GM21381 (cell line): ENCODE measurements around the gene CACNB4.
"Not testable (repeated sequence)": the region's sequence is repeated elsewhere in the genome, so short reads cannot be mapped to it uniquely, and the experiment has no call there.

Experiments
- ATAC-seq: cut with Tn5 transposase; IDR thresholded peaks from one replicate; pipeline ENCODE4 v1.9.1; 2021; ENCODE audit warnings: mild to moderate bottlenecking, moderate library complexity; ENCODE audit not compliant: unreplicated experiment

The CACNB4 gene

GRCh38 chr2:151907286-151908203, 191.3 kb downstream of the CACNB4 start:
- ATAC-seq = no peak

- peak; percentile 13 for ATAC-seq
Measured at GRCh38 chr2:151906633-151906998, 192.2 kb downstream of the CACNB4 start.

DNA sequence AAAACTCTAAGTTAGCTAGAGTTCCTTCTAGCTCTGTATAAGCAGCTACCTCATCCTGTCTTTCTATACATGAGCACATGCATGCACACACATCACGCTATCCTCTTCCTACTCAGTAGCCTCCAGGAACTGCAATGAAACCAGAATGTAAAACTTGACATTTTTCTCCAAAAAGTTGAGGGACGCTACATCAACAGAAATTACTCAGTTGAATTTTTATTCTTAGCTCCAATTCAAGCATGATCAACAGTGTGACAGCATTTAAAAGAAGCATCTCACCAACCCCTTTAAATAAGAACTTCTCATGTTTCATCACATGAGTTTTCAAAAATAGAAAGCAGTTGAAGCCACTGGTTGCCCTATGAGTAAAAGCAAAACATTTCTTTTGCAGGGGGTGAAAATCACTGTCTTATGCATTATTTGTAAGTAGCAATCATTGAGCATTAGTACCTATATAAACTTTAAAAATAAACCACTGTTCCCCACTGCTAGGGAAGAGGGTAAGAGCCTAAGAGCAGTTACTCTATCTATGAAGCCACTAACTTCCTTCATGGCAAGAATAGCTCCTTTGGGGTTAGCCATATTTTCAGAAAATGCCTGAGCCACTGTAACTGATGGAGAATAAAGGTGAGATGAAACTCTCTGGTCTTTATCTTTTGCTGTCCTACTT, 192.7 kb downstream of the CACNB4 start:
- ATAC-seq = peak; percentile 60

- ATAC-seq = no peak
Measured at GRCh38 chr2:151904807-151905206, 194.0 kb downstream of the CACNB4 start.

GRCh38 chr2:151904021-151904420, 194.8 kb downstream of the CACNB4 start:
- no peak for ATAC-seq

DNA sequence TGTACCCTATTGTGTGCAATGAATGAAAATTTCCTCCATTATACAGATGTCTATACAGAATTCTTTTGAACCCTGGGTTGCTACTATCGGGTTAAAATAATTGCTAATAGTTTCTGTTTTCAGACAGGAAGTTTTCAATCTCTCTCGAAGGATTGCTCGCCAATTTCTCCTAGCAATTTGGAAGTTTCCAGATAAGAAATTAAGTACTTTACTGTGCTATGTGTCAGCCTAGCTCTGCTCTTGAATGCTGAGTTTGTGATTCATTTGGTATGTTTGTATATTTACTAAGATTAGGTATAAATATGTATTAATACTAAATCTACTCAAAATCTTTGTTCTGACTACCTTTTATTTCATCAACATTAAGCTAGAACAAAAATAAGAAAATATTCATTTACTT, 196.0 kb downstream of the CACNB4 start:
- no peak for ATAC-seq

DNA sequence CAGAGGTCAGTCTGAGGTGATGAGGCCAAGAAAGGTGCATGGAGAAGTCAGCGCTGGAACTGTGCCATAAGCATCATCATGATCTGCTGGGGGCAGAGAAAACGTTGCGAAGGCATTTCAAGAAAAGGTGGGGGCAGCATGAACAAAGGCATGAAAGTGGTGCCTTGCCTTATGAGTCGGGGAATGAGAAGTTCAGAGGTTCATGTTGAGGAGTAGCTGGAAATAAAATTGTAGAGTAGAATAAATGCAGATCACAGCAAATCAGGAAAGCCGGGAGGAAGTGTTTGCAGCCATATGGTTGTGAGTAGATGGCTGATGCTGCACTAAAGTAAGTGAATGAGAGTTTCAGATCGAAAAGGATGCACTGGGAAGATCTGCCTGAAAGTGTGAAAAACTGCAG, 198.5 kb downstream of the CACNB4 start:
- ATAC-seq = no peak

GRCh38 chr2:151899156-151899555, 199.7 kb downstream of the CACNB4 start:
- no peak for ATAC-seq

- ATAC-seq = no peak
Measured at GRCh38 chr2:151891566-151892194, 207.2 kb downstream of the CACNB4 start.

DNA sequence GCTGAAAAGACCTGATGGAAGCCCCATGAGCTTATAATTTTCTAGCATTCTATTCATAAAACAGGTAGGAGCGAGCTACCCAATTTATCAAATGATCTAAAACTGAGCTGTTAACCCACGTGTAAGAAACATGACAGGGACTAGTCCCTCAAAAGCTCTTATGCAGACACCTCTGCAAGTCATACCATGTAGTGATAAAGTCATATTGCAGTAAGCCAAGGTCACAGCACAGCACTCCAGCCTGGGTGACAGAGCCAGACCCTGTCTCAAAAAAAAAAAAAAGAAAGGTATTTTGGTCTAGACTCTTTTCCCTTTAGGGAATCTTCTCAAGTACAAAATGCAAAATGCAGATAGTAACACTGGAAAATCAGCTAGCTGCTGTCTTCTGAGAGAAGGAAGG, 211.7 kb downstream of the CACNB4 start:
- no peak for ATAC-seq

- no peak for ATAC-seq
Measured at GRCh38 chr2:151886241-151886640, 212.6 kb downstream of the CACNB4 start.

DNA sequence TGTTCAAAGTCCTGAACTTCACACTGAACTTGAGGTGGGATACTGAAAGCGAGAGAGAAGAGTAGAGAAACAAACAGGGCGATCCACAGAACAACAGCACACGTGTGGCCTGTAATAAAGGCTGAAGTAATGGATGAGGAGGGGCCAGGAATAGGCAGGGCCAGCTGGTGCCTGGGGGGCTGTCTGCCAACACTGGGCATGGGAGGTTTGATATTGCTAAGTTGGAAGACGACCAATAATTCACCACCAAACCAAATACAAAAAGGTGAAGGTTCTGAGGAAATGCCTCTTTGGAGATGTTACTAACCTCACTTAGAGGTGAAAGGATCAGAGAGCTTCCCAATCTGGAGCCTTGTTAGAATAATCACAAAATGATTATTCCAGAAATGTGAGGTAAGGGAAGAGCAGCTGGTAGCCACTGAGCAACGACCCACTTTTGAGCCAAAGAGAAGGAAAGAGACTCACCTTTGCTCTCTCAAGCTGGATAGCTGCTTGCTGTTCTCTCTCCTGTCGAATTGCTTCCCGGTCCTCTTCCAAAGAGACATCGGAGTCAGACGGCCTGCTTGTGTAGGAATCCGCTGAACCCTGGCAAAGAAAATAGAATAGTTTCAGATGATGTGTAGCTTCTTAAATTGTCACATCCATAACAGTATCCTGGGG, 215.9 kb downstream of the CACNB4 start:
- ATAC-seq = no peak

DNA sequence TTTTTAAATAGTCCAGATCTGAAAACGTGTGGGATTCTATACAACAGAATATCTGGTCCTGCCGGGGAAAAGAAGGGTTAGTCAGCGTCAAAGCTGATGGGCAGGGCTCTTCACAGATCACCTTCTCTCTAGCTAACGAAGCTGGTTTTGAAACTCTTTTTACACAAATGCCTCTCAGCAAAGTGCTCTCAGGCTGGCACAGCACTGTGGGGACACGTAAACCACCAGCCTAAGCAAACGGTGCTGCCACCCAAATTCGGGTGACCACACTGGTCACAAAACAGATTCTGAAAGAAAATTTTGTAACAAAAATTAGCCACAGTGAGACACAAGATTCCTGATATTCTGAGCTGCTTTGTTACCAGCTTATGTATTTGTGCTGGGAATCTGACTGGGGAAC, 217.5 kb downstream of the CACNB4 start:
- ATAC-seq = no peak

DNA sequence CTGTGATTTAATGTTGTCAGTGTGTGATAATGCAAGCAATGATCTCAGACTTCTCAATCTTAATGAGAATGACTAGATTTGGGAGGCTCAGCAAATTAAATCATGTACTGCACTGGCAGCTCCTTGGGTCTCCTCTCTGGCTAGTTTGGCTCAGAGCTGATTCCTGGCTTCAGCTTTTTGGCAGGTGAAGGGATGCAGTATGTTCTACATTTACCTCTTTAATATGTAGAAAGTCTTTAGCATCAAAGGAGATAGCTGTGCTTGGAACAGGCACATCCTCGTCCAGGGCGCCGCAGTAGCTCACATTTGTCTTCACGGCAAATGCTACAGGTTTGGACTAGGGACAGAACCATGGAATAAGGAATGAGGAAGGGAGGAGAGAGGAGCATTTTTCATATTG, 218.3 kb downstream of the CACNB4 start:
- no peak for ATAC-seq

GRCh38 chr2:151878655-151879563, 219.9 kb downstream of the CACNB4 start:
- peak; percentile 54 for ATAC-seq

- ATAC-seq = no peak
Measured at GRCh38 chr2:151878204-151878603, 220.6 kb downstream of the CACNB4 start.

DNA sequence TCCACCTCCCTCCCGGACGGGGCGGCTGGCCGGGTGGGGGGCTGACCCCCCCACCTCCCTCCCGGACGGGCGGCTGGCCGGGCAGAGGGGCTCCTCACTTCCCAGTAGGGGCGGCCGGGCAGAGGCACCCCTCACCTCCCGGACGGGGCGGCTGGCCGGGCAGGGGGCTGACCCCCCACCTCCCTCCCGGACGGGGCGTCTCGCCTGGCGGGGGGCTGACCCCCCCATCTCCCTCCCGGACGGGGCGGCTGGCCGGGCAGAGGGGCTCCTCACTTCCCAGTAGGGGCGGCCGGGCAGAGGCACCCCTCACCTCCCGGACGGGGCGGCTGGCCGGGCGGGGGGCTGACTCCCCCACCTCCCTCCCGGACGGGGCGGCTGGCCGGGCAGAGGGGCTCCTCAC, 223.2 kb downstream of the CACNB4 start:
- not testable (repeated sequence) for ATAC-seq

DNA sequence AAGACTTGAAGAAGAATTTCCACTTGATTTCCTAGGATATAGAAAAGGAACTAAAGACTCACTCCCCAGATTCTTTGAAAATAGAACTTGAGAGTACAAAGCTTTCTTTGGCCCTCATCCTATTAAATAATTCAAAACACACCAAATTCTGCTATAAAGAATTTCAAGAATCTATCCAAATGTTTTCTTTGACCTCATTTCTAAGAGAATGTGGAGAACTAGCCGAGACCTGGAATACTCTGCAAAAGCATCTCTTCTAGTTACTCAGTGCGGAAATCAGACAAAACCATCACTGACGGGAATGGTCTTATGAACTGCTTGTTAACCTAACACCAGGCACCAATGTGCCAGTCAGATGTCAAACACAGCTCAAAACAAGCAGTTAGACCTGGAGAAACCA, 226.4 kb downstream of the CACNB4 start:
- no peak for ATAC-seq

- ATAC-seq = no peak
Measured at GRCh38 chr2:151869291-151869690, 229.6 kb downstream of the CACNB4 start.

DNA sequence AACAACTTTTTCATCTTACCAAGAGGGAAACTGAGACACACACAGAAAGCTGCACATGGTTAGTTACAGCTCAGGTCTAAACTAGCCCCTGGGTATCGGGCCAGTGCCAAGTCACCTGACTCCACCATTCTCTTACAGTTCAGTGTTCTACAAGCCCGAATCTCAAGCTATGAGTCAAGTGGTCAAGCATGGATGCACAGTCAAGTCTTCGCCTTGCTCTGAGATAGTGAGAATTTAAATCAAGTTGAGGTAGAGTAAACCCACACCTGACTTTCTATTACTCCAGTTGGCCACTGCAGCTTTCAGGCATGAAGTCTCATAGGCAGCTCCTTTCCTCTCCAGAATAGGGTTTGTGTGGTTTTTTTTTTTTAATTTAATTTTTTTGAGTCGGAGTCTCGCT, 236.1 kb downstream of the CACNB4 start:
- peak; percentile 98 for ATAC-seq
